CD4-positive, alpha-beta T cell (primary cell): ENCODE results near the gene GADD45A. TPM values are rescaled to one million over a fixed set of nuclear protein-coding genes. Genes with fewer than 3 reads are reported as not detected.

ENCODE experiments used
- ATAC-seq: fragments of 200-7000 bp; cut with Tn5 transposase; one replicate; pipeline ENCODE4 v1.10.0; 2022; ENCODE audit warnings: mild to moderate bottlenecking; ENCODE audit not compliant: poor library complexity
- CTCF ChIA-PET: fragments of 350-600 bp; sonication (Branson Sonifier 250); formaldehyde crosslinking; loops from one replicate; lab custom pipeline; 2021; ENCODE audit warnings: antibody characterized with exemption, inconsistent platforms; lab: Charles Lee
- POLR2A ChIA-PET: fragments of 350-600 bp; sonication (Branson Sonifier 250); formaldehyde crosslinking; loops from one replicate; lab custom pipeline; 2021; ENCODE audit warnings: antibody characterized with exemption, inconsistent platforms; lab: Charles Lee
- DNase-seq, 14 experiments: peaks; one replicate each; pipeline ENCODE4 v3.0.0-alpha.2; 2013 to 2020; ENCODE audit warnings: mixed read lengths in 2 of 14
- H3K27ac ChIP-seq, 2 donors: one replicate each; pipeline versions ENCODE4 v1.5.1 to v1.7.0; 2013; ENCODE audit warnings: low read length in 2 of 2, low read depth in 1 of 2, mild to moderate bottlenecking in 1 of 2
- H3K27me3 ChIP-seq, 2 experiments: 1 replicate in 1 of 2; 2 replicates in 1 of 2; pipeline versions ENCODE4 v1.6.1 to v1.7.0; 2013; ENCODE audit warnings: low read length in 2 of 2, control low read depth in 1 of 2, mild to moderate bottlenecking in 1 of 2, moderate library complexity in 1 of 2; ENCODE audit not compliant: insufficient read depth in 2 of 2, control insufficient read depth in 1 of 2
- H3K36me3 ChIP-seq: one replicate; pipeline ENCODE4 v1.6.1; 2013; ENCODE audit warnings: low read length, control low read depth; ENCODE audit not compliant: insufficient read depth
- H3K4me1 ChIP-seq: one replicate; pipeline ENCODE4 v1.6.1; 2013; ENCODE audit warnings: low read length, control low read depth; ENCODE audit not compliant: insufficient read depth
- H3K4me3 ChIP-seq: one replicate; pipeline ENCODE4 v1.5.1; 2013; ENCODE audit warnings: mild to moderate bottlenecking, low read length, moderate library complexity
- H3K9me3 ChIP-seq, 2 experiments: 1 replicate in 1 of 2; 2 replicates in 1 of 2; pipeline versions ENCODE4 v1.6.1 to v1.7.0; 2013; ENCODE audit warnings: low read length in 2 of 2, mild to moderate bottlenecking in 2 of 2, control low read depth in 1 of 2, moderate library complexity in 1 of 2; ENCODE audit not compliant: control insufficient read depth in 1 of 2, insufficient read depth in 1 of 2
- H3K27ac Mint-ChIP-seq: one replicate; pipeline ENCODE4 v1.8.0; 2020; ENCODE audit warnings: mixed read lengths
- H3K27me3 Mint-ChIP-seq: one replicate; pipeline ENCODE4 v1.8.0; 2021; ENCODE audit warnings: mixed read lengths
- H3K36me3 Mint-ChIP-seq: one replicate; pipeline ENCODE4 v1.8.0; 2021; ENCODE audit warnings: low read depth, mixed read lengths
- H3K4me1 Mint-ChIP-seq: one replicate; pipeline ENCODE4 v1.8.0; 2021; ENCODE audit warnings: low read depth, mixed read lengths
- H3K4me3 Mint-ChIP-seq: one replicate; pipeline ENCODE4 v1.8.0; 2020; ENCODE audit warnings: mild to moderate bottlenecking, mixed read lengths
- H3K9me3 Mint-ChIP-seq: one replicate; pipeline ENCODE4 v1.8.0; 2020; ENCODE audit warnings: mixed read lengths
- intact Hi-C, 2 experiments: fragments of 100-400 bp; cut with DNase I in 1 of 2; cut with micrococcal nuclease in 1 of 2; formaldehyde crosslinking; loops; one replicate each; pipeline versions ENCODE4 v1.15.1 to v1.9.0; 2023 to 2025; cut with DNase I, micrococcal nuclease
- total RNA-seq, 174 experiments: library from RNA in 2 of 174; stranded (reverse) in 2 of 174; gene quantifications; one replicate each; pipeline ENCODE4 v1.2.3 and lab custom pipeline; 2021 to 2026
- TF ChIP-seq, protein P1 (sequence below): fragments of 200-600 bp; IDR thresholded peaks from one replicate; pipeline ENCODE4 v1.8.0; 2022; ENCODE audit warnings: antibody characterized with exemption, mild to moderate bottlenecking

Gene GADD45A
- total RNA-seq, 2 experiments from 2014 or later: 136 to 140 TPM

DNA sequence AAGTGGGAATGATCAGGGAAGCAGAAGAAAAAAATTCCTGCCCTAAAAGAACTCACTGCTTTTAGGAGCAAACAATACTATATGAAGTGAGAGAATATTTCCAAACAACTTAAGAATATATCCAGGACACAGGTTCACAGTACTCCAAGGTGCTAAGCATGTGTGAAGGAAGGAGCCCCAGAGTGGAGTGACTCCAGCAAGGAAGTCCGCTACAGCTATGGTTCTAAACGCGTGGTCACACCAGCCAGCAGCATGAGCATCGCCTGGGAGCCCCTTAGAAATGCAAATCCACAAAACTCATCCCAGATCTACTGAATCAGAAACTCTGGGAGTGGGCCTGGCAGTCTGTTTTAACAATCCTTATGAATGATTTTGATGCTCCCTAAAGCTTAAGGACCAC, 36.1 kb downstream of the GADD45A start:
- H3K27ac Mint-ChIP-seq: no peak overlapping the region
- H3K36me3 ChIP-seq: no peaks in the 10 kb centered on the region
- intact Hi-C loops: no loop called here
- no peaks in the 10 kb centered on the region for H3K4me1 Mint-ChIP-seq
- no peaks in the 10 kb centered on the region for H3K9me3 ChIP-seq
- H3K27me3 ChIP-seq: no peaks in the 10 kb centered on the region
- POLR2A ChIA-PET: no interaction called here
- no peak overlapping the region for H3K4me3 Mint-ChIP-seq
- H3K4me1 ChIP-seq: no peaks in the 10 kb centered on the region
- H3K27ac ChIP-seq: no peak overlapping the region
- CTCF ChIA-PET: no interaction called here
- no peaks in the 10 kb centered on the region for H3K27me3 Mint-ChIP-seq
- DNase-seq (no peak), ATAC-seq (no peak)
- H3K9me3 Mint-ChIP-seq: no peaks in the 10 kb centered on the region
- no peak overlapping the region for H3K4me3 ChIP-seq
- TF ChIP-seq, protein P1, sequence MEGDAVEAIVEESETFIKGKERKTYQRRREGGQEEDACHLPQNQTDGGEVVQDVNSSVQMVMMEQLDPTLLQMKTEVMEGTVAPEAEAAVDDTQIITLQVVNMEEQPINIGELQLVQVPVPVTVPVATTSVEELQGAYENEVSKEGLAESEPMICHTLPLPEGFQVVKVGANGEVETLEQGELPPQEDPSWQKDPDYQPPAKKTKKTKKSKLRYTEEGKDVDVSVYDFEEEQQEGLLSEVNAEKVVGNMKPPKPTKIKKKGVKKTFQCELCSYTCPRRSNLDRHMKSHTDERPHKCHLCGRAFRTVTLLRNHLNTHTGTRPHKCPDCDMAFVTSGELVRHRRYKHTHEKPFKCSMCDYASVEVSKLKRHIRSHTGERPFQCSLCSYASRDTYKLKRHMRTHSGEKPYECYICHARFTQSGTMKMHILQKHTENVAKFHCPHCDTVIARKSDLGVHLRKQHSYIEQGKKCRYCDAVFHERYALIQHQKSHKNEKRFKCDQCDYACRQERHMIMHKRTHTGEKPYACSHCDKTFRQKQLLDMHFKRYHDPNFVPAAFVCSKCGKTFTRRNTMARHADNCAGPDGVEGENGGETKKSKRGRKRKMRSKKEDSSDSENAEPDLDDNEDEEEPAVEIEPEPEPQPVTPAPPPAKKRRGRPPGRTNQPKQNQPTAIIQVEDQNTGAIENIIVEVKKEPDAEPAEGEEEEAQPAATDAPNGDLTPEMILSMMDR: no peak
- H3K36me3 Mint-ChIP-seq: no peaks in the 10 kb centered on the region

DNA sequence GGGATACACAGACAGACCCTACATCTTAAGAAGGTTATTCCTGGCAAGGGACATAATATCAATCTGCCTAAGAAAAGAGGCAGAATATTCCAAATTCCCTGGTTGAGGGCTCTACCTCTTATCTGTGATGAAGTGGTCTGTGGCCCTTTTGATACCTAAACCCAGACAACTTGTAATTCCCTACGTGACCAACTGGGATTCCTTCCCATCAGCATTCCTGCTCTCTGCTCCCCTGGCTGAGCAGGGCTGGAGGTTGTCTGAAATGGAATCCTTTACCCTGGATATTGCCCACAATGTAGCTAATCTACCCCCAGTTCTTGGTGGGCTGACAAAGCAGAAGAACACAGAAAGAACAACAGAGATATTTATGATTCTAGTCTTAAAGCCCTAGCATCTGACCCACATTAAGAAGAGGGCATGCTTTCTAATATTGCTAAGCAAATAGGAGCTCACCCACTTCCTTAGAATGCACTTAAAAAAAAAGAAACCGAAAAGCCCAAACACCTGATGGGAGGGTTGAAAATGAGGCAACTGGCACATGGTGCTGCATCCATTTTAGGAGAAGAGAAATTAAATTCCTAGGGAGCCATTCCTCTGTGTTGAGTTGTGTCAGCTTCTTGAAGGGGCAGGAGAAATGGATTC, 36.8 kb downstream of the GADD45A start:
- no peak for DNase-seq
- no peaks in the 10 kb centered on the region for H3K4me1 Mint-ChIP-seq
- ChIA-PET CTCF (no interaction called here), POLR2A (no interaction called here)
- no peaks in the 10 kb centered on the region for H3K36me3 Mint-ChIP-seq
- no peak for ATAC-seq
- H3K27me3 ChIP-seq: no peaks in the 10 kb centered on the region
- TF ChIP-seq, protein P1: no peak
- H3K27ac Mint-ChIP-seq: no peak overlapping the region
- no peaks in the 10 kb centered on the region for H3K4me1 ChIP-seq
- H3K27ac ChIP-seq: no peak overlapping the region
- intact Hi-C loops: no loop called here
- H3K4me3 ChIP-seq: no peak overlapping the region
- no peaks in the 10 kb centered on the region for H3K9me3 Mint-ChIP-seq
- no peaks in the 10 kb centered on the region for H3K27me3 Mint-ChIP-seq
- no peaks in the 10 kb centered on the region for H3K36me3 ChIP-seq
- H3K4me3 Mint-ChIP-seq: no peak overlapping the region
- no peaks in the 10 kb centered on the region for H3K9me3 ChIP-seq

DNA sequence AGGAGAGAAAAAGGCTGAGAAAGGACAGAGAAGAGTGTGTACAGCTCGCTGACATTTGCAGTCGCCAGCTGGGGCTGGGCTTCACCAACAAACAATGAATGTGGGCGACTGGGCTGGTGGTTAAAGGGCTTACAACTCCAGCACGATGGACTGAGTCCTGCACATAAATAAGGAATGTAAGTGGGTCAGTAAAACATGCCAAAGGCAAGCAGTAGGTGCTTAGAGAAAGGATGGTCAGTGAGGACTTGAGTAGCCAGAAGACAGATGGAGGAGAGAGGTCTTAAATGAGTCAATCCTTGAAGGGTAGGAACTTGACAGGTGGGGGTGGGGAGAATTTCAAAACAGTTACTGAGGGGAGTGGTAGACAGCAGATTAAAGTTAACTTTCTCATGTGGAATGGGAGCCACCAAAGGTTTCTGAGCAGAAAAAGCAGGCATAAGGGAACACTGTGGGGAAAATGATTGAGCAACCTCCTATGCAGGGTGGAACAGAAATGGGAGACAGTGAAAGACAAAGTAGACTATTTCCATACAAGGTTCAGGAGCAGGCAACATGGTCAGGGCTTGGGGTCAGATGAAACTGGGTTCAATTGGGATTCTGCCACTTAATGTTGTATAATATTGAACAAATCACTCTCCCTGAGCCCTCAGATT, 37.4 kb downstream of the GADD45A start:
- no peaks in the 10 kb centered on the region for H3K27me3 Mint-ChIP-seq
- no peak overlapping the region for H3K4me3 ChIP-seq
- no peaks in the 10 kb centered on the region for H3K36me3 ChIP-seq
- ATAC-seq: no peak
- POLR2A ChIA-PET: no interaction called here
- no peaks in the 10 kb centered on the region for H3K4me1 Mint-ChIP-seq
- no peak overlapping the region for H3K27ac ChIP-seq
- intact Hi-C loops: no loop called here
- no peak overlapping the region for H3K27ac Mint-ChIP-seq
- no peaks in the 10 kb centered on the region for H3K9me3 ChIP-seq
- no peak overlapping the region for H3K4me3 Mint-ChIP-seq
- H3K9me3 Mint-ChIP-seq: no peaks in the 10 kb centered on the region
- no peaks in the 10 kb centered on the region for H3K4me1 ChIP-seq
- CTCF ChIA-PET: no interaction called here
- no peaks in the 10 kb centered on the region for H3K36me3 Mint-ChIP-seq
- H3K27me3 ChIP-seq: no peaks in the 10 kb centered on the region
- no peak for DNase-seq
- TF ChIP-seq, protein P1: no peak
